HG03558 (cell line): Measurements from ENCODE around the gene PRR14L.
A peak's percentile ranks its signal among the peaks of the same experiment; 100 is the strongest.
"Not testable (repeated sequence)": the region's sequence is repeated elsewhere in the genome, so short reads cannot be mapped to it uniquely, and the experiment has no call there.

Experiments used
- ATAC-seq: cut with Tn5 transposase; IDR thresholded peaks from one replicate; pipeline ENCODE4 v1.9.1; 2021; ENCODE audit warnings: moderate number of reproducible peaks; ENCODE audit not compliant: unreplicated experiment; ENCODE audit errors: extremely low read depth

Gene PRR14L

GRCh38 chr22:31749636-31750364 lies at the start of gene PRR14L:
Gene PRR14L (minus strand): TSS chr22:31750132. CDS start chr22:31738860, 11,272 bp downstream.
- ATAC-seq, result peak; percentile 37

GRCh38 chr22:31799358-31799757 lies 49.4 kb upstream of the PRR14L start:
- not testable (repeated sequence) for ATAC-seq

GRCh38 chr22:31790240-31790639 lies 40.3 kb upstream of the PRR14L start:
- no peak for ATAC-seq

- ATAC-seq, result no peak
These were observed 39.9 kb upstream of the PRR14L start for GRCh38 chr22:31789803-31790202.

- no peak for ATAC-seq
These were observed 26.3 kb upstream of the PRR14L start for GRCh38 chr22:31776231-31776630.

- ATAC-seq, result no peak
These were observed 23.5 kb upstream of the PRR14L start for GRCh38 chr22:31773416-31773815.

GRCh38 chr22:31768422-31769059 lies 18.6 kb upstream of the PRR14L start:
- ATAC-seq, result no peak

GRCh38 chr22:31764785-31765184 lies 14.9 kb upstream of the PRR14L start:
- ATAC-seq, result no peak

GRCh38 chr22:31758860-31759259 lies 8.9 kb upstream of the PRR14L start:
- not testable (repeated sequence) for ATAC-seq

- ATAC-seq, result no peak
These were observed 7.3 kb upstream of the PRR14L start for GRCh38 chr22:31757265-31757664.

GRCh38 chr22:31754813-31755212 lies 4.9 kb upstream of the PRR14L start:
- no peak for ATAC-seq

GRCh38 chr22:31753634-31754501 lies 3.9 kb upstream of the PRR14L start, which contains the start of gene DEPDC5:
Gene DEPDC5 (plus strand): TSS chr22:31754019. CDS start chr22:31754922, 903 bp downstream.
- no peak for ATAC-seq

GRCh38 chr22:31753005-31753633 lies 3.2 kb upstream of the PRR14L start:
- ATAC-seq, result no peak

- ATAC-seq, result no peak
These were observed 2.3 kb upstream of the PRR14L start for GRCh38 chr22:31752096-31752847.

- no peak for ATAC-seq
These were observed 693 bp upstream of the PRR14L start for GRCh38 chr22:31750365-31751284.

- ATAC-seq, result no peak
These were observed 1.4 kb downstream of the PRR14L start for GRCh38 chr22:31748490-31748889.

- no peak for ATAC-seq
These were observed 2.5 kb downstream of the PRR14L start for GRCh38 chr22:31747441-31747840.

GRCh38 chr22:31743871-31744270 lies 6.1 kb downstream of the PRR14L start:
- ATAC-seq, result no peak

GRCh38 chr22:31742682-31743081 lies 7.2 kb downstream of the PRR14L start:
- ATAC-seq, result no peak
